Stimulated activated CD8-positive, alpha-beta memory T cell treated with anti-CD3 and anti-CD28 coated beads, Interleukin-12 subunit alpha, Interleukin-12 subunit beta, amount 100 ng/mL, for 4 hours (primary cell): ENCODE results near the gene CLEC18B.
"Not testable (repeated sequence)": the region's sequence is repeated elsewhere in the genome, so short reads cannot be mapped to it uniquely, and the experiment has no call there.

Experiments used
- DNase-seq: peaks from one replicate; pipeline ENCODE4 v3.0.0-alpha.2; 2020; ENCODE audit warnings: low read depth

The CLEC18B gene

DNA sequence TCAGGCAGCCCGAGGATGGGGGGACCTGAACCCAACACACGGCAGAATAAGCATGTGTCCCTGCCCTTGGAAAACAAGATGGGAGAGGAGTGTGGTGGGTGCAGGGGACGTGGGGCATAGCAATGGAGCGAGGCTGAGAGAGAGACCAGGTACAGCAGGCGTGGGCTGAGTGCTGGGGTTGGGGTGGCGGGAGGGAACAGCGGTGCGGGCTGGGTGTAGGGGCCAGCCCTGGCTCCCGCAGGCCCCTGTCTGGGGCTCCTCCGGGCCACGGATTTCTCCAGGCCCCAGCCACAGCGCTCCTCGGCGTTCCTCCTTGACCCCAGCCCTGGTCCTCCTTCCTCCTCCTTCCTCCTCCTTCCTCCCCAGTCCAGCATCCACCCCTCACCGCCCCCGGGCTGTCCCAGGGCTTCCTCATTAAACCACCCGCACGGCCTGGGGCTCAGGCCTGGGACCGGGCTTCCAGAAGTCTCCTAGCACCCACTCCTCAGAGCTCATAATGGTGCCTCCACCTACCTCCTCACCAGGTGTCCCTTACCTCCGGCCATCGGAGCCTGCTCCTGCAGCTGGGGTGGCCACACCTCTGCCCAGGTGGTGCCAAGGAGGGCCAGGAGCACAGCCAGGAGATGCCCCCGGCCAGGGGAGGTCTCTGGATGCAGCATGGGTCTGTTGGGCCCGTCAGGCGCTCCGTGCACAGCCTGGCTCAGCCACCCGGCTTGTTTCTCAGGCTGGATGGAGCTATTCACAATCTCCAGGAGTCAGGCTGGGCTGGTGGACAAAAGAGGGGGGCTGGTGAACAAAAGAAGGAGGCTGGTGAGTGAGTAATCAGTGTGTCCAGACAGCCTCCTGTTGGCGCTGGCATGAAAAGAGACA lies at the start of gene CLEC18B:
CLEC18B (minus strand) TSS at position 867 of the 870 bp plus-strand sequence; CDS start at position 659, 208 bp downstream.
- DNase-seq: not testable (repeated sequence)

DNA sequence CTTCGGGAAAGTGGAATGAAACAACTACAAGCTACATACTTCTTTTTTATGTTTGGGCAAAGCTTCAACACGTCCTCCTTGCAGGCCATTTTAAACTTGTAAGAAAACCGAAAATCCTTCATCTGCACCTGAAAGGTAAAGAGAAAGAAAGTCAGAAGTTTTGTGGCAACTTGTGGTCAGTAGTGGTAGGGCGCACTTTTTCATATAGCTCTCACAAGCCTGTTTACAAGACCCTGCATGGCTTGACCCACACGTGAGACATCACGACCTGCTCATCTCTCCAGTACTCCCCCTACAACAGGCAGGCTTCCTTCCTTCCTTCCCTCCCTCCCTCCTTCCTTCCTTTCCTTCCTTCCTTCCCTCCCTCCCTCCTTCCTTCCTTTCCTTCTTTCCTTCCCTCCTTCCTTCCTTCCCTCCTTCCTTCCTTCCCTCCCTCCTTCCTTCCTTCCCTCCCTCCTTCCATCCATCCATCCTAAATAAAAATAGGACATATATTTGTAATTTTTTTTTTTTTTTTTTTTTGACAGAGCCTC lies 48.7 kb upstream of the CLEC18B start:
- DNase-seq: no peak

DNA sequence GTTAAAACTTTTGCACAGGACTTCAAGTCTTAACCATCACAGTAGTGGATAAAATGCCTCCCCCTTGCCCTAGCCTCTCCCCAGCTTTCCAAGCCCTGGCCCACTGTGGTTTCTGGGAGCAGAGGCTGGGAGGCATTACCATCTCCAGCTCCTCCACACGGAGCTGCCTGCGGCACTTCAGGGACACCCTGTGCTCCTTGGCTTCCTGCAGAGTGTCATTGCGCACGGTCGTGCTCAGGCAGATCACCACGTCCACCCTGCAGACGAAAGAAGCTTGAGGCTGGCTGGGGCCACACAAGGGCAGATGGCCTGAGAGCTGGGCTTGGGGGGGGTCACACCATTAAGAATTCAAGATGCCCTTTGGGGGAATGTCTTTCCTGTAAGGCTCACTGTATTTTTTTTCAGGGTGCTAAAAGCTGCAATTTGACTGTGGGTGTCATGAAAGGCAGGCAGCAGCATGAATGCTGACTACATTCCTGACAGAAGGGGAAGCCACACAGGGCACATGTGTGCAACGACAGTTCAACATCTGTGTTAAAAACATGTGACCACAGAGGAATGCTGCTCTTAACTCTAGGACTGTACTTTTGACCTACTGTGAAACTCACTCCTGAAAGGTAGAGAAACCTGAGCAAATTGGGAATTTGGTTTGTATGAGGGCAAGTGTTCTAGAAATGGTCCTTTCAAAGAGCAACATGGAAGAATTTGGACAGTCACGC lies 47.7 kb upstream of the CLEC18B start:
- no peak for DNase-seq

DNA sequence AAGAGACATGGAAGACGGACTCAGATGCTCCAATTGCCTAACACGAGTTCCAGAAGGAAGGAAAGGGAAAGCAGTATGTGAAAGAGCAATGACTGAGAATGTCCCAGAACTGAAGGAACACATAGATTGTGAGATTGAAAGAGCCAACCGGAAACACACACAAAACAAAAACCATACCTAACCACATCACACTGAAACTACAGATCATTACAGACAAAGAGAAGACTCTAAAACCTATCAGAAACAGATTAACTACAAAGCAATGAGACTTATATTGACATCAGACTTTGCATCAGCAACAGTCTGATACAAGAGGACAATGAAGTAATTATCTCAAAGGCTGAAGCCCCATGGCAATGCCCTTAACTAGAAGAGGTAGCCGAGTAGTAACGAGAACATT lies 45.6 kb upstream of the CLEC18B start:
- no peak for DNase-seq

DNA sequence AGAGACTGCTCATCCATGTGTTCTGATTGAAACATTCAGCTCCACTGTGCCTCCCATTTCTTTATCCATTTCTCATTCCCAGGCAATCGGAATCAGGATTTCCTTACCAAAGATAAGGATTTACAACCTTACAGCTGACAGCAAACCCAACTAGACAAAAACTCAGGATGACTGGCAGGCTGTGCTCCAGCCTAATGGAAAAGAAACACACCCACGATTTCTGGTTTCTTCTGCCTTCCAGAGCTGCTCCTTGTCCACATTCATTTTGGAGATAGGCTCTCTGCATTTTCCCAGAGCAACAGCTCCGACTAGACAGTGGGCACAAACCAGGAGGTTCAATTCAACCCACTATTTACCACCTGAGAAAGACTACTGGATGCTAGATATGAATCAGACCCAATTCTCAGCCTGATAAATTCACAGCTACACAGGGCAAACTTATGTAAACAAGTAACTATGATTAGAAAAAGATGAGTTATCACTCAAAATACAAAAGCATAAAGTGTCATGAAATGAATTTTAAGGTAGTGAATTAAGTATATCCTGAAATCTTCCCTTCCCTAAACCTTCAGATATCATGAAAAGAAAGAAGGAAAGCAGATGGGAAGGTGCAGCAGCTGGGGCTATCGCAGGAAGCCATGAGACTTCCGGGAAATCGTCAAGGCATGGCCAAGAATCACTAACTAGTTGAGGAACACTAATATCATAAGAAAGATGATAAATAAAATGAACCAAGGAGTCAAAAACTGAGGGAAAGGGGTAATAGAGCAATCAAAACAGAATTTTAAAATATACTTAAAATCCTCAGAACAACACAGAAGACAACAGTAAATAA lies 44.8 kb upstream of the CLEC18B start:
- DNase-seq: no peak

DNA sequence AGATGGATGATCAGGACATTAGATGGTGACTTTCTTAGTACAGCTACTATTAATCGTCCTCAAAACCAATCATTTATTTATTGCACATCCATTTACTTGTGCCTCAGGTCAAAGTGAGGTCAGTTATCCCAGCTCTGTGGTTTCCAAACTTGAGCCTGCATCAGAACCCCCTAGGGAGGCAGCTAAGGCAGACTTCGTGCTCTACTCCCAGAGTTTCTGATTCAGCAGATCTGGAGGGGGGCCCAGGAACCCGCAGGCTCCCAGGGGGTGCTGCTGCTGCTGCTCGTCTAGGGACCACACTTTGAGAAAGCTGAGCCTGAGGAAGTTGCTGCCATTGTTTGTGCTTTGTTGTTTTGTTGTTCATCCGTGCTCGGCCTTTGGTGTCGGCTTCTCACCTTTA lies 44.0 kb upstream of the CLEC18B start:
- DNase-seq: no peak

DNA sequence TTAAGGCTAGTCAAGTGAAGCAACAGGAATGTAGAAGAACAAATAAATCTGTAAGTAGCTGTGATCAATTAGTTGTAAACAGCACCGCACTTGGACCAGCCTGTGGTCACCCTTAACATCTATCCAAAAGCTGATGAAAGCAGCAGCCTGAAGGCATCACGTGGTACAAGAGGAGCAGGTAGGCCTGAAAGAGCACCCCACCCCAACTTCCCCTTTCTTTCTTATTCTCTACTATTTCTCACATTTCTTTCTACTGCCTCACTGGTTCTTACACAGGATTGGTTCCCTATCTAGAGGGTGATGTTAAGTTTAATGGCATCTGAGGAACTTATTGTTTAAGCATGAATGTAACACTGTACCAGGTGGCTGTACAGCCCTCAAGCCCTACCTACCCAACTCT lies 42.6 kb upstream of the CLEC18B start:
- no peak for DNase-seq

DNA sequence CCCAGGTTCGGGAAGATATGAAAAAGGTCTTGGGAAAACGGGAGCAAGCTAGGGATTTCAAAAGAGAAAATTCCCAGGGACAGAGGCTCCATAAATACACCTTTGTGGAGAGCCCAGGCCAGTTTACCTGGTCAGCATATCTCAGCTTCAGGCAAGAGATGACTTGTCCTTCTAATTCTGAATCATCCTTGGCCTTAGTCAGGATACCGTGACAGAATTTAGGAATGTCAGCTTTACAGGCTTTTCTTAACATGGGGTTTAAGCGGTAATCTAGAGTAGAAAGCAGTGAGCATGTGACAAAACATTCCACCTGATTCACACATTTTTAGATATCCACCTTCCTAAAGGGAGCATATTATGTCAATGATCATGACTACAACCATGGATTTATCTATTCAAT lies 41.1 kb upstream of the CLEC18B start:
- no peak for DNase-seq

DNA sequence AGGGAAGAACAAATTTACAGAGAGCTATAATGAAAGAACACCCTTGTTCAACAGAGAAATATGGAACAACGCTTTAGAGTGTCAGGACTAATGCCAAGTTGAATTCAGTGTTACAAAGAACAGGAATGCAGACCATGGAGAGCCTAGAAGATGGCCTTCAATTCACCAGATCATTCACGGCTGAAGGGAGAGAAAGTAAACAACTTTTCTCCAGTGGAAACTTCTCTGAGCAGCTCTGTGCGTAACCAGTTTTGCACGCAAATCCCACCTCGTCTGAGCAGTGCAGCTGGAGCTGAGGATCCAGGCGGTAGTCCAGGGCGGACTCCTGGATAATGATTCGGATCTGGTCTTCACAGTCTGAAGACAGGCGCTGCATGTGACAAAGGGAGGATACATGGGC lies 40.5 kb upstream of the CLEC18B start:
- no peak for DNase-seq

DNA sequence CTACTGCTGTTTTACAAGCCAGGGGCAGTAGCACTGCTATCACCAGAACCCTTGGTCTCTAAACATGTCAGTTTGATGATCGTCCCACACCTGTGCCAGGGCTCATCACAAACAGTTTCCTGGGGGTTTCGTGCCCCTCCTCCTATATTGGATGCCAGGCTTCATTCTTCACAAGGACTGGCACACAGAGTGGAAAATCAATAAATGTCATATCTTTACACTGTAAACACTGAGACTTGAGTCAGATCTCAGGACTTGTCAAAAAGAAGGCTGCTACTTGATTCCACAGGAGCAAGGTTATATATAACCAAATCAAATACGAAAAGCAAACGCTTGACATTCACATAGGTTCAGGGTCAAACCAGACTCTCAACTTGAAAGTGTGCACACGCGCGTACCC lies 39.3 kb upstream of the CLEC18B start:
- DNase-seq: no peak

DNA sequence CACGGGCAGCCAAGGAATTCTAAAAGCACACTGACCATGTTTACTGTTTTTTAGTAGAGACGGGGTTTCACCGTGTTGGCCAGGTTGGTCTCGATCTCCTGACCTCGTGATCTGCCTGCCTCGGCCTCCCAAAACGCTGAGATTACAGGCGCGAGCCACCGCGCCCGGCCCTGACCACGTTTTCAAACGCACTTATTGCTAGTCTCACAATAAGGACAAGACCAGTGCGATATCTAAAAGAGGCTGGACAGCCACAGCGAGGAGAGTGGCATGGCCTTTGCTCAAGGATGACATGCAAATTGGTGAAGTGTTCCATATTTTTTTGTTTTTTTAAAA lies 35.0 kb upstream of the CLEC18B start:
- no peak for DNase-seq

DNA sequence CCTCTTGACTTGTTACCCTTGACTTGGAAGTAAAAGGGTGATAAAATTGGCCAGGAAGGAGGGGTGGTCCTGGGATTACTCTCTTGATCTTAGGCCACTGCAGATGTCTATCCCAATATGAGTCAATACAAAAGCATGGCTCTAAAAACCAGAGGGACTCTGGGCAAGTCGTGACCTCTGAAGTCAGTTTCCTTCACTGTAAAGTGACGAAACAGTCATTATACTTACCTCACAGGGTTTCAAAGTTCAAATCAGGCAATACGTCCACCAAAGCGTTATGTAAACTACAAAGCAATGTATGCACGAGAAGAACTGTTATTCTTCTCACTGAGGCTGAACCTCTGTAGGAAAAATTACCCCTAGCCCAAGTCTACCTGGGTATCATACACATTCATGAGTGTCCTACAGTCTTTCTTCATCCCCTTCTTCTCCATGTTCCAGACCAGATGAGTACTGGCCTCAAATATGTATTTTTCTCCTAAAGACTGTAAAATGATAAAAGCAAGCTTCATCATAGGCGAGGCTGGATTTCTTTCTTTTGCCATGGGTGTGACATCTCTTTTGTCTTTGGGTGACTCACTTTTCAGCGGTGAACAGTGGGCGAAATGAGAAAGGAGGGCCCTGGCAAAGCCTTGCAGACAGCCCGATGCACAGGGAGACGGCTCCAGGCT lies 34.5 kb upstream of the CLEC18B start:
- no peak for DNase-seq

DNA sequence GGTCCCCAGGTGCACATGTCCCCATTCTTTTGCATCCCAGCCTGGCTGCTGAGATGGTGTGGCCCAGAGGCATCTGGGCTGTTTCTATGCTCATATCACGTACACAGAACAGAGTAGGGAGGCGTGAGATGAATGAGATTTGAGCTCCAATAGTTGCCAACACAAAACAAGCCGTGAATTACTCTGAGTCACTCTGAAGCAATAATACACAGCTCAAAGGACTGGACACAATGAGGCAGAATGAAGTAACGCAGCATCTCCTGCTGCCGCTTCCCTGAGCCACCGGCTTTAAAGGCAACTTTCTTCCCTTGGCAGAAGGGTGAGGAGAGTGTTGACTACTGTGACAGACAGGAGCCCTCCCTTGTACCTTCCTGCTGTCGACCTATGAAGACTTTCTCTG lies 33.9 kb upstream of the CLEC18B start:
- no peak for DNase-seq

DNA sequence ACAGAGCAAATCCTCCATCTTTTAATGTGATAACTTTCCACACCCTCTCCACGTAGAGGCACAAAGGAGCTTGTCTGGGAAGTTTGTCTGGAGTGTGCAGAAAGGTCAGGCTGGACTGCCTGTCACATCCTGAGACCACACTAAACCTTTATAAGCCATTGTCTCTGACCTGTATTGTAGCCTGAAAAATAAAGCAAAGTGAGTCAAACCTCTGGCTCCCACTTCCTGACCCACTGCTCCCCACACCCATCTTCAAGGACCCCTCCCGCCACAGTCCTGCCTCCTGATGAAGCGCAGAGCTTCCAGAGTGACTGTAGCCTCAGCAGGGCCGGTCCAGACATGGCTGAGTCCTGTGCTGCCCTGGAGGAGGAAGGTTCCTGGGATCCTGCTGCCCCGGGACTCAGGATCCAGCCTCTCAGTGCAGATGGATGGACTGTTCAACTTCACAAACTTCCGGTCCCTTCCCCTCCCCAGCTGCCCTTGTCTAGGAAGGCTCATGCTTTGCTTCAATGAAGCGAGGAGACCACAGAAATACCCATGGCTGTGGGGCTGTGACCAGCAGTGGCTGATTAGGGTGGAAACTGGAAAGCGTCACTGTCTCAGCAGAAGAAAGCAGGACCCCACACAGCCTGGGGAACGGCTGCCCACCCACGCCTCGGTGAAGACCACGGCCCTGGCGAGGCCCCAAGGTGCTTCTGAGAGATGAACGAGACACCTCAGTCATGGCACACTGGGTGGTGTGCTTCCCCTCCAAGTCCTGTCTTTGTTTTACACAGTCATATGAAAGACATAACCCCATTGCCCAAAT lies 30.9 kb upstream of the CLEC18B start:
- no peak for DNase-seq

DNA sequence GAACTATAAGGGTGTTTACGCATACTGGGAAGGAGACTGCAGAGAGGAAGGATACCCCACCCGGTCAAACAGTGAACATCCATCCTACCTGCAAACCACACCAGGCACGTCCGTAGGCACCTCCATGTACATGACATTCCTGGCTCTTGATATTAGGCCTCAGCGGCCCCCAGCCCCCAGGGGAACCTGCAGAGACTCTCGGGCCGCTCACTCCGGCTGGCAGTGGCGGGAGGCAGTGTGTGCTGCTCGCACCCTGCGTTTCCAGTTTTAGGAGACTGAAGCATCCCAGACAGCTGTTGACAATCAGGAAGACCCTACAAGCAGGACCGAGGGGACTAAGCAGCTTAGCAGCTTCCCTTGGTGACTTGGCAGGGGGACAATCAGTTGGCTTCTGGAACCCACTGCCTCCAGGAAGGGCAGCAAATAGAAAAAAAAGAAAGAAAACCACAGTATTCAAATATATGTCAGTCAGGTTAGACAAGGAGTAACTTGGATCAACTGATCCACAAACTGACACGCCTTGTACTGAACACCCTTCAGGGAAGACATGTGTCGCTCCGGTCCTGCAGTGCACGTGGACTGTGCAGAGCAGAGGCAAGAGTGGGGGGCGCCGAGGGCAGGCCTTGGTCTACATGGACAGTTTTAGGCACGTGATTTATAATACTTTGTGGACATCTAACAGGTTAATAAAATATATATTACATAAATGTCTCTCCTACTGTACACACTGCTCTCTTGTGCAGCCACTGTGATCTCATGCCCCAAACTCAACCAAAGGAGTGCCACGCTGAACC lies 29.9 kb upstream of the CLEC18B start:
- no peak for DNase-seq

DNA sequence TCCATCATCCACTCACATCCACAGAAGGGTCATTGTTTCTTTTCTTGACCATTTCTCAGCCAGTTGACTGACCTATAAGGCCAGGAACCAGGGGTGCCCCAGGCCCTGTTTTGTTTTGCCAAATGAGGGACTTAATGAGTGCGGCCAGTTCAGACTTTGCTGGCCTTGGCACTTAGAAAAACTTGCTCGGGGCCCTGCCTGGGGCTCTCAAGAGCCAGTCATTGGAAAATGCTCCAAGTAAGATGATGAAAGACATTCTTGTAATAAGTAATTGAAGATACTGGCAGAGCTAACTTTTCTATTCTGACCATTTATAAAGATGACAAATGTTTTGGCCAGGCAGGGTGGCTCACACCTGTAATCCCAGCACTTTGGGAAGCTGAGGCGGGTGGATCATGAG lies 29.0 kb upstream of the CLEC18B start:
- DNase-seq: no peak

DNA sequence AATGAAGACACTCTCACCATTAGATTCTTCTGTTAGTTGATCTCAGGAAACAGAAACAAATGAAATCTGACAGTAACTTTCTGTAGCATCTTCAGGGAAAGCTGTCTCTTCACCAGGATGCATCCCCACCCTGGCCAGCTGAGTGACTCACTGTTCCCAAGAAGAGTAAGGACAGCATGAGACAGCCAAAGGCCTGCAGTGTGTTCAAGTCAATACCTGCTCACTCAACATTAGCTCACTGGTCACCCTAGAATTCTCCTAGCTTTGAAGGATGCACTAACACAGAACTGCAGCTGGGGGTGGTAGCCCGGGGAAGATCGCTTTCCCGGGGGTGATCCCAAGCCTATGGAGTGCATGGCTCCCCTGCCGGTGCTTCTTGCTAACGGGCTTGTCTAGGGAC lies 28.2 kb upstream of the CLEC18B start:
- no peak for DNase-seq

DNA sequence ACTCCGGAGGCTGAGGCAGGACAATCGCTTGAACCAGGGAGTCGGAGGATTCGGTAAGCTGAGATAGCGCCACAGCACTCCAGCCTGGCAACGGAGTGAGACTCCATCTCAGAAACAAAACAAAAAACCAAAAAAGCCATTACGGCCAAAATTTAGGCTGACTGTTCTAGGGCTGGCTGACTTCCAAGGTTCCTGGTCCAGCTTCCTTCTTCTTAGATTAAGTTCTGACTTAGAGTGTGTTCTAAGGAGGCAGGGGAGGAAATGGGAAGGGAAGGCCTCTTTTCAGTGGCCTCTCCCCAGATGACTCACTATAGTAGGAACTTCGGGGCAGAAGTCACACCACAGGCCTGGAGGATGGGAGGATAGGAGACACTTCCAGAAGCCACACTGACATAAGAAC lies 27.7 kb upstream of the CLEC18B start:
- no peak for DNase-seq

DNA sequence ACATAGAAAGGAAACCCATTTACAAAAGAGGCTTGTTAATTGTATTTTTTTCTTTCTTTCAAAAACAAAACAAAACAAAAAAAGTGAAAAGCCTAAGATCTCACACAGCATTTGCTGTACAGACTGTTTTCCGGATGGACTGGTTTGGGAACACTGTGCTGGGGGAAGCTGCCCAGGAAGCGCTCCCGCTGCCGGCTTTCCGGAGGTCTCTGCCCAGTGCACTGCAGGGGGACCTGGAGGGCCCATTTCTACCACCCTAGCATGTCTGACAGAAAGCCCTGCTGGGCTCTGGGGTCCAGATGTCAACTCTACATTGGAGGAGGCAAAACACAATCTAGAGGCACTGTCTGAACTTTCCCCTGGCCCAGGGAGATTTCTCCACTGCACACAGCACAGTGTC lies 26.3 kb upstream of the CLEC18B start:
- no peak for DNase-seq

DNA sequence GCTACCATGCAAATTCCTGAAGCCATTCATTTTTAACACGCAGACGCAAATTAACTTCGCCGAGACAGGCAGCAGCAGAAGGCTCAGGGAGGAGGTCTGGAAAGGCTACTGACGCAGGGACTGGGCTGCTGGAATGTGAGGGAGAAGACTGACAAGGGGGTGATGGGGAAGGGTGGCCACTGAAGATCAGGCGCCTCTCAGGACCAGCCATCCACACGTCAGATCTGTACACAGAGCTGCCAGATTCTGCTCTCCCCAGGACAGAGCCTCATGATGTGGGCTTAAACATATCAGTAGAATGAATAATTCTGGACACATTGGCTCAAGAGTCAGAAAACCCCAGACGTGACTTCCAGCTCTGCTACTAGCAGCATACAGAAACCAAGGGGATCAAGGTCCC lies 25.6 kb upstream of the CLEC18B start:
- DNase-seq: no peak
